ELR (cell line): Measurements from ENCODE around the gene GRIK4.

ENCODE experiments used
- DNase-seq: peaks from one replicate; pipeline ENCODE4 v3.0.0-alpha.2; 2015; ENCODE audit warnings: low read depth

The GRIK4 gene

GRCh38 chr11:120549346-120549745, 37.8 kb downstream of the GRIK4 start:
- no peak for DNase-seq

DNA sequence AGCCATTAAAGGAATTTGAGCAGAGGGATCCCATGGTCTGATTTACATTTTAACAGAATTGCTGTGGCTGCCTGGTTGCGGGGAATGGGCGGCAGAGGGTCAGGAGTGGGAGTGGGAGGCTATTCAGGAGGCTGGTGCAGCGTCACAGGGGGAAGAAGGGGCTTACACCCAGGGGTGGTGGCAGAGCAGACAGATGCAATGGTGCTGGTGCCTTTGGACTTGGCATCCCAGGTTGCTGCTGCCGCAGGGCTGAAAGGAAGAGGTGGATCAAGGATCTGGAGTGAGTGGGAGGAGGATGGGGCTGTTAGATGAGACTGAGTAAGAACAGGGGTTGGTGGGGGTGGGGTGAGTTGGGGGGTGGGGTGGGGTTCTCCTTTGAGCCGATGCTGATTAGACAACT, 38.5 kb downstream of the GRIK4 start:
- no peak for DNase-seq

DNA sequence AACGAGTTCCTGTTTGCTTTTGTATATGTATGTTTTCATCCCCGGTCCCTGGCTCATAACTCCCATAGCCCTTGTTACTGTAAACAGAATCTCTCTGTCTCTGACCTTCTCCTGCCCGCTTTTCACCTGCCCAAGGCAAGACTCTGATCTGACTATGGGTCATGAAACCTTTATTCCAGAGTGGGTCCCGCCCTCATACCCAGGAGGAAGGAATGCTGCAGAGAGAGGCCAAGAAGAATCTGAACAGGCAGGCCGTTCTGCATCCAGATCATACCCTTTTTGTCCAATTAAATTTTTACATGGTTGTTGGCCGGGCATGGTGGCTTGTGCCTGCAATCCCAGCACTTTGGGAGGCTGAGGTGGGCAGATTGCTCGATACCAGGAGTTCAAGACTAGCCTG, 39.6 kb downstream of the GRIK4 start:
- DNase-seq, result no peak

- no peak for DNase-seq
Observed at GRCh38 chr11:120554766-120555432, 43.4 kb downstream of the GRIK4 start.

DNA sequence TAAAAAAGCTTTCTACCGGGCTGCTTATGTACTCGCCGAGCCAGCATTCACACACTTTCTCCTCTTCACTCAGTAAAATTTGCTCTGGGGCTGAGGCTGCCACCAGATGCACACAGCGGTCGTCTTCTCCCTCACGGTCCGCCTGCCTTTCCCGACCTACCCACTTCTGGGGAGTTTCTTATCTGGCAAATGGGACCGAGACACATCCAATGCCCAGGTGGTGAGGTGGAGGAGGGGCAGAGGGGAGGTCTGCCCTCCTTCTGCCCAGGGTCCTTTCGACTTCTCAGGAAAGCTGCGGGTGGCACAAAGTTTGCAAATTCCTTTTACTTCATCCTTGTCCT, 43.9 kb downstream of the GRIK4 start:
- DNase-seq, result no peak

- DNase-seq, result no peak
Observed at GRCh38 chr11:120556797-120557196, 45.2 kb downstream of the GRIK4 start.

- no peak for DNase-seq
Observed at GRCh38 chr11:120558744-120559431, 47.3 kb downstream of the GRIK4 start.

GRCh38 chr11:120561286-120561685, 49.7 kb downstream of the GRIK4 start:
- DNase-seq, result no peak

- DNase-seq, result no peak
Observed at GRCh38 chr11:120562806-120563425, 51.4 kb downstream of the GRIK4 start.

GRCh38 chr11:120563703-120564572, 52.4 kb downstream of the GRIK4 start:
- DNase-seq, result no peak

DNA sequence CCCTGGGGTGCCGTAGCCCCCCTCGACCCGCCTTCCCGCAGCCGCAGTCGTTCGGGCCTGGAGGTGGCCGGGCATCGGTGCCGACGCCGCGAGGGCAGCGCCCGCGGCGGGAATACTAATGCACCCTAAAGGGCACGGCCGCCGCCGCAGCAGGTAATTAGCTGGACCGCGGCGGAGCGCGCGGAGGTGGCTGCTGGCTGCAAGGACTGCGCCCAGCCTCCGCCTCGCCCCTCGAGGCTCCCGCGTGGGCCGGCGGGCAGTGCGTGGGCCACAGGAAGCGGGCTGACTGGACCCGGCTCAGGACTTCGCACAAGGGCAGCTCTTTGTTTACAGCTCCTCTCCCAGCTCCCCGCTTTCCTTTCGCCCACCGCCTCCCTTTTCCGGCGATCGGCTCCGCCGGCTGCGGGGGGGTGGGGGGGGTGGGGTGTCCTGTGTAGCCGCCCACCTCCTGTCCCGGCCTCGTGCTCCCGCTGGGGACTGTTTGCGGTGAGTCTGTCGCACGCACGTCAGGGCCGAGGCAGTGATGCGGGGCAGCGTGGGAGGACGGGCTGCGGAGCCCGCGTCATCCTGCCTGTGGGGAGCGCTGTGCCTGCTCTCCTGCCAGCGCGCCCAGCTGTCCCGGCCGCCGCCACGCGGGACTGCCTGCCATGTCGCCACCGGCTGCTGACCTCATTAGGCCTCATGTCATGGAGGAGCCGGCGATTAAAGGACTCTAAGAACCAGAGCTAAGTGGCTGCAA, 53.2 kb downstream of the GRIK4 start:
- DNase-seq, result peak; percentile 55

DNA sequence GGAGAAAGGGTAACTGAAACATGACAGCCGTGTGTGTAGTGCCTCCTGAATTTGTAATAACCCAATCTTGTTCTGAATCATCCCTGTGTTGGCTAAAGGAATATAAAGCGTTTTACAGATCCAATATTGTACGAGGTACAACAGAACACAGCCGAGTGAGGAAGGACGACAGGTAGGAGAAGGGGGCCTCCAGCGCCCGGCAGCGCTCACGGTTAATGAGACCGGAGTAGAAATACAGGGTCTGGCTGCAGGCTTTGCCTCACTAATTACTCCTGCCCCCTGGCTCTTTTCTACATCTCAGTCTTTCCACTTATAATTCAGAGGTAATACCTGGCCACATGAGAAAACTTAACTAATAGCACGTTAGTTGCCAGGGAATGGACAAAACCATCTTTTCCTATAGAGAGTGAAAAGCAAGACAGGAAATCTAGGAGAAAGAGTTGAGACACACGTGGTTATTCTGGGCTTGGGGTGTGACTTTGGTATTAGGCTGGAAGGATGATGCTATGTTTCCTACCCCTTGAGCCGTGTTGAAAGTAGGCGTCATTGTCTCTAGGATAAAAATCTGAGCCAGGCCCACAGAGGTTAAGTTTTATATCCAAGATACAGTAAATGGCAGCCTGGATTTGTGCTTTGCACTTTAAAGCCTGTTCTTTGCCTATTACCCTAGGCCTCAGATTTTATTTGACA, 54.1 kb downstream of the GRIK4 start:
- peak; percentile 15 for DNase-seq

DNA sequence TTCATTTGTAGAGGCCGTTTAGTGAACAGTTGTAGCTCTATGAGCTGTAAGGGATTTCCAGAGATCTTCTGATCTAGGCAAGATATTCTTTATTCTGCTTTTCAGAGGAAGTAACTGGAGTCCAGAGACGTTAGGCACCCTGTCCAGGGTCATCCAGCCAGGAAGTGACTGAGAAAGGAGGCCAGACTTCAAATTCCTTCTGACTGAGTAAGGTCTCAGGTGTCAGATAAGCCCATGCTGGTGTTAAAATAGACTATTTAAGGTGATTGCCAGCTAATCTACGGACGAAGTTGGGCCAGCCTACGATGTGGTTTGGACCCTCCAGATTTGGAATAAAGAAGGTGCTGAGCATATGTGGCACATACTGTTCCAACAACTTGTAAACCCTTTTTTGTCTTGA, 54.6 kb downstream of the GRIK4 start:
- peak; percentile 68 for DNase-seq

DNA sequence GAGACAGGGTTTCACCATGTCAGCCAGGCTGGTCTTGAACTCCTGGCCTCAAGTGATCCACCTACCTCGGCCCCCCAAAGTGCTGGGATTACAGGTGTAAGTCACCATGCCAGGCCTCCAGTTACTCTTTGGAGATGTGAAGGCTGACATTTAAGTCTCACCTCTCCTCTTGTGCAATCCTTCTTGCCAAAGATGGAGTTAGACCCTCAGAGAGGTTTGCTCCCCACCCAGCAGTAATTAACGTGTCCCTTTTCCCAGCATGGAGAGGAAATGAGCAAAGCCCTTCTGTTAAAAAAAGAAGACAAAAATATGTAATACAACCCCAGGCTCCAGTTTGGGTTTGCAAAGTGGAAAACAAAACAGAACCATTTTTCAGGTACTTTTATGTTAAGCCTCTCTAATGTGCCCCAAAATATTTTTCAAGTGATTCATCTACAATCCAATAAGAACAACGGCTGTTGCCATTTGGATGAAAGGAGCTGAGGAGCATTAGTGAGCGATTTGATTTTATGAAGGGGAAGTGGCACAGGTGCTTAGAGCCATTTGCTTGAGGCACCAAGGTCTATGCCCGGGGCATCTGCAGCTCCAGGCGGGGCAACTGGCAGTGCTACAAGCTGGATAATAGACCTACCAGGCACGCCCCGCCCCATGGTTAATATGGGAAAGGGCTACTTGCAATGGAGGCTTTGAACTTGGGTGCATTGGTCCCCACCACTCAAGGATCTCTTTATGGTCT, 57.2 kb downstream of the GRIK4 start:
- DNase-seq, result no peak

DNA sequence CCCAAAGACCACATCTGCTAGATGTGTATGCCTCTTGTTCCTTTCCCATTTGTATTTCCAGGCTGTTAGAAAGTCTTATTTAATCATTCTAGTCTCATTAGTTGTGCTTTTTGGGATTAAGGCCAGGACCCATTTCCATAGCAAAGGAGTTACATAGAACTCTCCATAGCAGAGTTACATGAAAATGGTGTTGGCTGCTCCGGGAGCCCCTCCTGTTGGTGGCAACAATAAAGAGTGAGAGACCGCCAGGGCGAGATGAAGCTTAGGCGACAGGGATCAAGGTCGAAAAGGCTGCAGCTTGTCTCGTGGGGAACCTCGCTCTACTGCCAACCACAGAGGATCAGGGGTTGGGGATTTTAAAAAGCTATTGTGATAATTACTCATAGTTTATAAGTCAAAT, 58.3 kb downstream of the GRIK4 start:
- DNase-seq, result no peak

- DNase-seq, result no peak
Observed at GRCh38 chr11:120571476-120571875, 59.9 kb downstream of the GRIK4 start.

DNA sequence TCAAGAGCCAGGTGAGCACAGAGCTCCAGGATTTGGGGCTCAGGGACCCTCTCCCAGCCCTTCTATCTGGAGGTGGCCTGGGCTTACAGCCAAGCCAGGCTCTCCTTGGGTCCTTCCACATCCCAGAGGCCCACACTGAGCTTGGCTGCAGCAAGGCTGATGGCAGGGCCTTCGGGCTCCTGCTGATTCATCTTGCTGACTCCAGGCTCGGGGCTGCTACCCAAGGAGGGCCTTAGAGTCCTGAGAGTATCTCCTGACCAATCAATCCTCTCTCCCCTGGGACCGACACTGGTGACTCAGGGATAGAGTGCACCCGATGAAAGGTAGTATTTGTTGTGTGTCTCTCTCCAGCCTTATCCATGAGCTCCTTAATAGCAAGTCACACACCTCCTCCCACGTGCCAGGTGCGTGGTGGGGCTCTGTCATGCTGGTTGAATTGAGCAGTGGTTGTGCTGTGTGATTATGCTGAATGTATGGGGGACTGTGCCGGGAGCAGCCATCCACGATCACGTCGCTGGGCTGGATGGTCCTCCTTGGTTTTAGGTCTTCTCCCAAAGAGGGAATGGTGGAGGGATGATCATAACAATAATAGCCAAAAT, 62.3 kb downstream of the GRIK4 start:
- peak; percentile 25 for DNase-seq

- no peak for DNase-seq
Observed at GRCh38 chr11:120574876-120575275, 63.3 kb downstream of the GRIK4 start.

DNA sequence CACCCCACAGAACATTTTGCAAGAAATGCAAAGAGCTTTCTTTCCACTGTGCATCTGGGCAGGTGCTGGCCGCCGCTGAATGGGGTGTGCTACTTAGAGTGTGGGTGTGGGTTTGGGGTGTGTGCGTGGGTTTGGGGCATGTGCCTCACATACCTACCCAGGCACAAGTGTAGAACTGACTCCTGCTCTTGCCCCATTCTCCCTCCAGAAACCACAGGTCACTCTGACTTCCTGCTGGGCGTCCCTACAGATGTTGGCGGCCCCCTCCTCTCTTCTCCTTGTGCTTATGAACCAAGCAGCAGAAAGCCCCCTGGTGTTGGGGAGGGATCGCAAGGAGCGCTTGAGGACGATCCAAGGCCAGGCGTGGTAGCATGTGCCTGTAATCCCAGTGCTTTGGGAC, 63.9 kb downstream of the GRIK4 start:
- DNase-seq, result no peak

GRCh38 chr11:120576606-120577005, 65.1 kb downstream of the GRIK4 start:
- DNase-seq, result no peak
